HG03108 (cell line): ENCODE measurements around the gene MMP23B.
A peak's percentile ranks its signal among the peaks of the same experiment; 100 is the strongest.

Experiments
- ATAC-seq: cut with Tn5 transposase; IDR thresholded peaks from one replicate; pipeline ENCODE4 v1.9.1; 2021; ENCODE audit warnings: moderate library complexity; ENCODE audit not compliant: unreplicated experiment

The MMP23B gene

GRCh38 chr1:1602304-1602967, 29.5 kb upstream of the MMP23B start:
- ATAC-seq: no peak

GRCh38 chr1:1602968-1603506, 28.9 kb upstream of the MMP23B start:
- ATAC-seq: no peak

- no peak for ATAC-seq
These were observed 28.2 kb upstream of the MMP23B start for GRCh38 chr1:1603671-1604373.

GRCh38 chr1:1604374-1605033, 27.5 kb upstream of the MMP23B start:
- no peak for ATAC-seq

GRCh38 chr1:1605034-1605591, 26.9 kb upstream of the MMP23B start:
- ATAC-seq: no peak

GRCh38 chr1:1605724-1606123, 26.2 kb upstream of the MMP23B start:
- no peak for ATAC-seq

DNA sequence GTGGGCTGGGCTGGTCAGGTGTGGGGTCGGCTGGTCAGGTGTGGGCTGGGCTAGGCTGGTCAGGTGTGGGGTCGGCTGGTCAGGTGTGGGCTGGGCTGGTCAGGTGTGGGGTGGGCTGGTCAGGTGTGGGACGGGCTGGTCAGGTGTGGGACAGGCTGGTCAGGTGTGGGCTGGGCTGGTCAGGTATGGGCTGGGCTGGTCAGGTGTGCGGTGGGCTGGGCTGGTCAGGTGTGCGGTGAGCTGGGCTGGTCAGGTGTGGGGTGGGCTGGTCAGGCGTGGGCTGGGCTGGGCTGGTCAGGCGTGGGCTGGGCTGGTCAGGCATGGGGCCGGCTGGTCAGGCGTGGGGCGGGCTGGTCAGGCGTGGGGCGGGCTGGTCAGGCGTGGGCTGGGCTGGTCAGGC, 25.7 kb upstream of the MMP23B start:
- ATAC-seq: no peak

GRCh38 chr1:1609822-1610485, 22.0 kb upstream of the MMP23B start:
- no peak for ATAC-seq

DNA sequence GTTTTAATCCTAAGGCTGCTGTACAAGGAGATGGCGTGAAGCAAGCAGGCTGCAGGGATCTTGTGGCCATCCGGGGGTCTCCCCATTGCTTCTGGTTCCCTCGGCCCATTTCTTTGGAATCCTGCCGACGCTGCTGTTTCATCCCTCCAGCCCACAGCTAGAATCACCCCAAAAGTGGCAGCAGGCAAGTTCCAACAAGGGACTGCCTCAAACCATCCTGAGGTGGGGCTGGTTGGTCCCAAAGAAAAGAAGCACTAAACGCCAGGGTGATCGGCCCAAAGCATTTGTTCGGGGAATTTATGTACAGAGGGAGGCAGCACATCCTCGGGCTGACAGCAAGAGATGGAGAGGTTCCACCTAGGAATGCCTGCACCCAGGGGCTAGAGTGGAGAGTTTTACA, 21.2 kb upstream of the MMP23B start:
- no peak for ATAC-seq

DNA sequence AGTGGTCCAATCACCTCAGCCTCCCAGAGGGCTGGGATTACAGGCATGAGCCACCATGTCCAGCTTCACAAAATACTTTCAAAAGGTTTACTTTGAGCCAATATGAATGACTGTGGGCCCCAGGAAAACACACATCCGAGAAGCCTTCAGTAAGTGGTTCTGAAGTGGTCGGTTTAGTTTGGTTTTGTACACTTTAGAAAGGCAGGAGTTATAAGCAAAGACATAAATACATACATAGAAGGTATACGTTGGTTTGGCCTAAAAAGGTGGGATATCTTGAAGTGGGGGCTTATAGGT, 19.9 kb upstream of the MMP23B start:
- ATAC-seq: no peak

DNA sequence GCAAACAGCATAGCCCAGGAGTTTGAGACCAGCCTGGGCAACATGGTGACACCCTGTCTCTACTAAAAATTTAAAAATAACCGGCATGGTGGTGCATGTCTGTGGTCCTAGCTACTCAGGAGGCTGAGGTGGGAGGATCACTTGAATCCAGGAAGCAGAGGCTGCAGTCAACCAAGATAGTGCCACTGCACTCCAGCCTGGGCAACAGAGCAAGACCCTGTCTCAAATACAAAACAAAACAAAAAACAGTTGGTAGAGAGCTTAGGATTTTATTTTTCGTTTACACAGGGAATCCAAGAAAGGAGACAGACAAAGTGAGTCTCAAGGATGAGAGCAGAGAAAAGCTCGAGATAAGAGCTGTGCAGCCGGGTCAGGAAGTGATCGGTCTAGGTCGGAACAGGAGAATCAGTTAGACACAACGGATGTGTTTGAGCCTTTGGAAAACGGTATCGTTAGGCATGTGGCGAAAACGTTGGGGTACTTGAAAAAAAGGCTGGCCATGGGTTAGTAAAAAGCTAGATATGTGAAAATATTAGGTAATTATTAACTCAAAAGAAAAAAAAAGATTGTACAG, 18.4 kb upstream of the MMP23B start:
- ATAC-seq: no peak

- no peak for ATAC-seq
These were observed 17.6 kb upstream of the MMP23B start for GRCh38 chr1:1614204-1614953.

- ATAC-seq: no peak
These were observed 17.1 kb upstream of the MMP23B start for GRCh38 chr1:1614954-1615255.

GRCh38 chr1:1615256-1616044, 16.5 kb upstream of the MMP23B start, which contains the start of gene MIB2:
MIB2 (plus strand) TSS chr1:1615500; CDS start chr1:1623453, 7,953 bp downstream.
- ATAC-seq: peak; percentile 80

DNA sequence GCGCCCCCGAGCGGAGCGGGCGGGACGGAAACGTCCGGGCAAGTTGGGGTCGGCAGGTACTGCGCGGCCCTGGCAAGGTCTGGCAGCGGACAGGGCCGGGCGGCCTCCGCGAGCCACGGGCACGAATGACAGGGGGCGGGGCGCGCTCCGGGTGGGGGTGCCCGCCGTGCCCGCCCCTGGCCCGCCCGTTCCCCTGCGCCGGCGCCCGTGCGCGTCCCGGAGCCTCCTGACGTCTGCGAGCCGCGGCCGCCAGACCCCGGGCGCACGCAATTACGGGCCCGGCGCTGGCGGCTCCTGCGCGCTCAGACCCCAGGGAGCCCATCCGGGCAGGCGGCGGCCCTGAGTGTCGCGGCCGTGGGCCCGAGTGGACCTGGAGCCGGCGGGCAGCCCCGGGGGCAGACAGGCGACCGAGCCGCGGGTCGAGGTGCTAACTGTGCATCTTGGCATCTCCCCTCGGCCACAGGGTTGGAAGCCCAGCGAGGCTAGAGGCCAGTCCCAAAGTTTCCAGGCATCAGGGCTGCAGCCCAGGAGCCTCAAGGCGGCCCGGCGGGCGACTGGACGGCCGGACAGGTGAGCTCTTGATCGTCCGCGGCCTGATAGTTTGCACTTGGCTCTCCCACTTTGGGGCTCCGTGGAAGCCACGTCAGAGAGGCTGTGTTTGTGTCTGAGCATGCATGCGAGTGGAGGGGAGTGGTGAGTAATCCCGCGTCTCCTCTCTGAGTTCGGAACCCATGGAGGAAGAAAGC, 15.8 kb upstream of the MMP23B start:
- ATAC-seq: peak; percentile 14

DNA sequence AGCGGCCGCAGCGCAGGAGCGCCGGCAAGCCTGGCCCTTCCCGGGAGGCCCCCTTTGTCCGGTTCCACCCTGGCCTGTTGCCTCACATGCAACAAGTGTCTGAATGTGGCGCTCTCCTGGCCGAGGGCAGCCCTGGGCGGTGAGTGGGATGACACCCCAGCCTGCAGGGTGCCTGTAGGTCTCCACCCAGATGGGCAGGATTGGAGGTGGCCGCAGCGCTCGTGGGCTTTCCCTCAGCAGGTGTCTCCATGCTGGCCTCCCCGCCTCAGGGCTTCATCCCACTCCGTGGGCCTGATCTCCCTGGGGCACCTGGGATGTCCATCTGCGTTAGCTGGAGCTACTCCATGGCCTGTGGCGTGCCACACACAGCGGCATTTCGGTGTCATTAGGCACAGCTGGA, 15.1 kb upstream of the MMP23B start:
- no peak for ATAC-seq

DNA sequence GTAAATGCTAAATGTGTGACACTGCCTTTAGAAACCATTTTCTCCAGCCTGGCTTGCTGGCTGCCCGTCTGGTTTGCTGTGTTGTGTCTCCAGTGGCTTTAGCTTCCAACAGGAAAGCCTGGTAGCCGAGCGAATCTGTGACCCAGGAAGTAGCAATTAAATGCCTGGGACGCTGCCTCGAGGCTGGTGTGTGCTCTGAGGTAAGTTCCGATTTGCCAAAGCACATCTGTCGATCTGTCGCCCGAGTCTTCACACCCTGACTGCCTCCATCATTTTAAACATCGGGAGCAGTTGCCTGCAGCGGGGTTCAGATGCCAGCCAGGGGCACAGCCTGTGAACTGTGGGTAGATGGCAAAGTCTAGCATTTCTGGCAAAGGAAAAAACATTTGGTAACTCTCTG, 14.5 kb upstream of the MMP23B start:
- ATAC-seq: no peak

DNA sequence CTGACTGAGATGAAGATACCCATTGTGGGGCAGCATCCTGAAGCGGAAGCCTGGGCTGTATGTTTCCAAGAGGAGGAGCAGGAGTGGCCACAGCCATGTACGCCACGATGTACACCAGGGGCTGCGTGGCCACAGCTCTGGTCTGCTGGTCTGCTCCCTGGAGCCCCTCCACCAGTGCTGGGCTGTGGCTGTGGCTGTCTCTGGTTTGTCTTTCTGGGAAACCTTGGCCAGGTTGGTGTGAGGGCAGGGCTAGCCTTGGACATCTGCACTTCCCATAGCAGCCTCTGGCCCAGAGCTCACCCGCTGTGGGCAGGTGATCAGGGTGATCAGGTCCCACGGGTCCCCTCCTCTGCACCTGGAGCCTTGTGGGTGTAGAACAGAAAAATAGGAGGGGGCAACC, 14.0 kb upstream of the MMP23B start:
- no peak for ATAC-seq
